Hepatocyte (in vitro differentiated cells): ENCODE results near the gene GPATCH8.
"Not testable (repeated sequence)": the region's sequence is repeated elsewhere in the genome, so short reads cannot be mapped to it uniquely, and the experiment has no call there.

ENCODE experiments used
- CTCF ChIP-seq: fragments of 200-600 bp; sonication (generic); IDR thresholded peaks from 2 replicates; pipeline ENCODE4 v1.5.1; 2016; ENCODE audit warnings: antibody characterized with exemption, mild to moderate bottlenecking; ENCODE audit not compliant: poor library complexity
- EZH2phosphoT487 ChIP-seq: fragments of 200-600 bp; sonication (generic); IDR thresholded peaks from one replicate; pipeline ENCODE4 v1.6.1; 2018; ENCODE audit warnings: antibody characterized with exemption, mild to moderate bottlenecking, low read depth, moderate library complexity; ENCODE audit not compliant: unreplicated experiment, severe bottlenecking

GRCh38 chr17:44369414-44370023 is 133.7 kb downstream of the GPATCH8 start:
- TF ChIP-seq EZH2phosphoT487, CTCF: not testable (repeated sequence)
